ENCODE results near the gene MCFD2. TPM values are rescaled to one million over a fixed set of nuclear protein-coding genes. Genes with fewer than 3 reads are reported as not detected.

Gene MCFD2
- total RNA-seq, 1 experiment from 2014 or later: 90.5 TPM

- BruUV-seq (replicated peaks): no TSS peak
- Histone ChIP-seq H3K27me3 (replicated peaks; ENCODE audit: insufficient read depth, low read depth, low read length, poor library complexity) (no peaks in the 10 kb centered on the region), H3K4me1 (ENCODE audit: insufficient read depth, low read length, poor library complexity, severe bottlenecking) (no peaks in the 10 kb centered on the region), H3K36me3 (ENCODE audit: insufficient read depth, low read length, poor library complexity, severe bottlenecking) (no peaks in the 10 kb centered on the region), H3K4me3 (ENCODE audit: low read depth, low read length, poor library complexity, severe bottlenecking) (no peak overlapping the region), H3K27ac (ENCODE audit: low read depth, low read length, poor library complexity, severe bottlenecking) (no peak overlapping the region), H3K9me3 (ENCODE audit: low read depth, low read length, poor library complexity, severe bottlenecking) (no peaks in the 10 kb centered on the region)
- ChIA-PET CTCF (interaction anchor here (0.5 kb wide), 1 partner anchor 800 kb away, joined by 8 read pairs; no protein-coding TSS in a partner anchor), POLR2A (ENCODE audit: low non-redundant PET) (no interaction called here)
- intact Hi-C loops (cut with micrococcal nuclease; ENCODE audit: unreplicated experiment): no loop called here
- DNase-seq (ENCODE audit: low spot score): no peak
- TF ChIP-seq CTCF (conservative IDR thresholded peaks at IDR 0.05; ENCODE audit: low read depth, low read length) (no peak), EZH2 (IDR thresholded peaks at IDR 0.05; ENCODE audit: borderline replicate concordance, low read depth, low read length, poor library complexity, severe bottlenecking) (no peak)
Measured at GRCh38 chr2:46862514-46862913, 53.1 kb downstream of the MCFD2 start.

- CTCF ChIA-PET: no interaction called here
- TF ChIP-seq EZH2 (IDR thresholded peaks at IDR 0.05; ENCODE audit: borderline replicate concordance, low read depth, low read length, poor library complexity, severe bottlenecking): no peak
- no TSS peak for BruUV-seq (replicated peaks)
- Histone ChIP-seq H3K4me1 (ENCODE audit: insufficient read depth, low read length, poor library complexity, severe bottlenecking) (no peaks in the 10 kb centered on the region), H3K9me3 (ENCODE audit: low read depth, low read length, poor library complexity, severe bottlenecking) (no peaks in the 10 kb centered on the region), H3K4me3 (ENCODE audit: low read depth, low read length, poor library complexity, severe bottlenecking) (no peak overlapping the region), H3K36me3 (ENCODE audit: insufficient read depth, low read length, poor library complexity, severe bottlenecking) (no peaks in the 10 kb centered on the region), H3K27me3 (replicated peaks; ENCODE audit: insufficient read depth, low read depth, low read length, poor library complexity) (no peaks in the 10 kb centered on the region), H3K27ac (ENCODE audit: low read depth, low read length, poor library complexity, severe bottlenecking) (no peak overlapping the region)
- POLR2A ChIA-PET (ENCODE audit: low non-redundant PET): no interaction called here
- DNase-seq (ENCODE audit: low spot score): no peak
- intact Hi-C loops (cut with micrococcal nuclease; ENCODE audit: unreplicated experiment): no loop called here
Measured at GRCh38 chr2:46861916-46862315, 53.7 kb downstream of the MCFD2 start.

- Histone ChIP-seq H3K4me1 (ENCODE audit: insufficient read depth, low read length, poor library complexity, severe bottlenecking) (peaks cover 5% of the 10 kb centered on the region), H3K27ac (ENCODE audit: low read depth, low read length, poor library complexity, severe bottlenecking) (no peak overlapping the region), H3K4me3 (ENCODE audit: low read depth, low read length, poor library complexity, severe bottlenecking) (no peak overlapping the region), H3K36me3 (ENCODE audit: insufficient read depth, low read length, poor library complexity, severe bottlenecking) (no peaks in the 10 kb centered on the region), H3K27me3 (replicated peaks; ENCODE audit: insufficient read depth, low read depth, low read length, poor library complexity) (no peaks in the 10 kb centered on the region), H3K9me3 (ENCODE audit: low read depth, low read length, poor library complexity, severe bottlenecking) (no peaks in the 10 kb centered on the region)
- DNase-seq (ENCODE audit: low spot score): no peak
- ChIA-PET CTCF (no interaction called here), POLR2A (ENCODE audit: low non-redundant PET) (no interaction called here)
- intact Hi-C loops (cut with micrococcal nuclease; ENCODE audit: unreplicated experiment): no loop called here
- no peak for TF ChIP-seq EZH2 (IDR thresholded peaks at IDR 0.05; ENCODE audit: borderline replicate concordance, low read depth, low read length, poor library complexity, severe bottlenecking)
- no TSS peak for BruUV-seq (replicated peaks)
Measured at GRCh38 chr2:46859482-46859881, 56.1 kb downstream of the MCFD2 start.

- ChIA-PET CTCF (no interaction called here), POLR2A (ENCODE audit: low non-redundant PET) (no interaction called here)
- H3K36me3 ChIP-seq (ENCODE audit: insufficient read depth, low read length, poor library complexity, severe bottlenecking): no peaks in the 10 kb centered on the region
- no peak overlapping the region for H3K4me3 ChIP-seq (ENCODE audit: low read depth, low read length, poor library complexity, severe bottlenecking)
- BruUV-seq (replicated peaks): no TSS peak
- no peaks in the 10 kb centered on the region for H3K9me3 ChIP-seq (ENCODE audit: low read depth, low read length, poor library complexity, severe bottlenecking)
- H3K27ac ChIP-seq (ENCODE audit: low read depth, low read length, poor library complexity, severe bottlenecking): no peak overlapping the region
- intact Hi-C loops (cut with micrococcal nuclease; ENCODE audit: unreplicated experiment): no loop called here
- H3K4me1 ChIP-seq (ENCODE audit: insufficient read depth, low read length, poor library complexity, severe bottlenecking): peaks cover 5% of the 10 kb centered on the region
- H3K27me3 ChIP-seq (replicated peaks; ENCODE audit: insufficient read depth, low read depth, low read length, poor library complexity): no peaks in the 10 kb centered on the region
- no peak for DNase-seq (ENCODE audit: low spot score)
- TF ChIP-seq EZH2 (IDR thresholded peaks at IDR 0.05; ENCODE audit: borderline replicate concordance, low read depth, low read length, poor library complexity, severe bottlenecking) (no peak), CTCF (conservative IDR thresholded peaks at IDR 0.05; ENCODE audit: low read depth, low read length) (no peak)
Measured at GRCh38 chr2:46858702-46859090, 56.9 kb downstream of the MCFD2 start.

All from A673 (cell line).